ENCODE results near the gene MAP2K4.
"Not testable (repeated sequence)": the region's sequence is repeated elsewhere in the genome, so short reads cannot be mapped to it uniquely, and the experiment has no call there.

Gene MAP2K4

DNA sequence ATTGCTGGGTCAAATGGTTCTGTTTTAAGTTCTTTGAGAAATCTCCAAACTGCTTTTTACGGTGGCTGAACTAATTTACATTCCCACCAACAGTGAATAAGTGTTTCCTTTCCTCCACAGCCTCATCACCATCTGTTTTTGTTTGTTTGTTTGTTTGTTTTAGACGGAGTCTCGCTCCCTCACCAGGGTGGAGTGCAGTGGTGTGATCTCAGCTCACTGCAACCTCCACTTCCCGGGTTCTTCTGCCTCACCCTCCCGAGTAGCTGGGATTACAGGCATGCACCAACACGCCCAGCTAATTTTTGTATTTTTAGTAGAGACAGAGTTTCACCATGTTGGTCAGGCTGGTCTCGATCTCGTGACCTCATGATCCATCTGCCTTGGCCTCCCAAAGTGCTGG lies 141.5 kb downstream of the MAP2K4 start:
- DNase-seq (ENCODE audit: low read depth), result not testable (repeated sequence)

DNA sequence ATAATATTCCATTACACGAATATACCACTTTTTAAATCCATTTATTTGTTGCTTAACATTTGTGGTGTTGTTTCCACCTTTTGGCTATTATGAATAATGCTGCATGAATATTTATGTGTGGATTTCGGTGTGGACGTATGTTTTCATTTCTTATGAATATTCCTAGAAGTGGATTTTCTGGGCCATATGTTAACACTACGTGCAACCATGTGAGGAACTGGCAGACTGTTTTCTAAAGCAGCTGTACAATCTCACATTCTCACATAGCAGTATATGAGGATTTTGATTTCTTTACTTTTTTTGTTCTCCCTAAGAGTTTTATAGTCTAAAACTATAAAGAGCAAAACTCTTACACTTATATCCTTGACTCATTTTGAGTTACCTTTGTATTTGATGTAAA lies 143.4 kb downstream of the MAP2K4 start:
- no peak for DNase-seq (ENCODE audit: low read depth)

DNA sequence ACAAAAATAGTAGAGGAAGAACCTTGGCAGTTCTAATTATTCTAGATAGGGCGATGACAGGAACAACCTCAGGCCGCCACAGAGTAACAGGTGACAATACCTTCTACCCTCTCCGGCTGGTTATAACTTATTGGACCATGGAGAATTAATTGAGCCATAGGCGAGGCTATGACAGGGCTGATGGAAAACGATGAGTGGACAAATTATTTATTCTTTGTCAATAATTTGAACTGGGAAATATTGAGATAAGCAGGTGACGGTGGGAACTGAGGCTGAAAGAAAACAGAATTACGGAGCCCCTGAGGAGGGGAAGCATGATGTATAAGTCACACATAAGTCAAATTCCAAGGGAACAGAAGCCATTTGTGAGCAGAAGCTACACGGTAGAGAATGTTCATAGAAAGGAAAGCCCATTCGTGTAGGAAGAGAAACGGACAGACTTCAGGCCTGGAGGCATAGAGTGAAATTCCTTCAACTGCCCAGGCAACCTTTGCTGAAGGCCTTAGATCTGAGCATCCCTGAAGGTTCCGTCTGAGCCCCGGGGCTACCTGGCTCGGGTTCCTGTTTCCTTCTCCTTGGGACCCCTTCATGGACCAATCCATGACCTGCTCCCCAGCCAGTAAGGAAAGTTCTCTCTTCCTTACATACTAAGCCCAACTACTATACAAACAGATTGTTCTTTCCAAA lies 158.1 kb downstream of the MAP2K4 start:
- DNase-seq (ENCODE audit: low read depth), result no peak

DNA sequence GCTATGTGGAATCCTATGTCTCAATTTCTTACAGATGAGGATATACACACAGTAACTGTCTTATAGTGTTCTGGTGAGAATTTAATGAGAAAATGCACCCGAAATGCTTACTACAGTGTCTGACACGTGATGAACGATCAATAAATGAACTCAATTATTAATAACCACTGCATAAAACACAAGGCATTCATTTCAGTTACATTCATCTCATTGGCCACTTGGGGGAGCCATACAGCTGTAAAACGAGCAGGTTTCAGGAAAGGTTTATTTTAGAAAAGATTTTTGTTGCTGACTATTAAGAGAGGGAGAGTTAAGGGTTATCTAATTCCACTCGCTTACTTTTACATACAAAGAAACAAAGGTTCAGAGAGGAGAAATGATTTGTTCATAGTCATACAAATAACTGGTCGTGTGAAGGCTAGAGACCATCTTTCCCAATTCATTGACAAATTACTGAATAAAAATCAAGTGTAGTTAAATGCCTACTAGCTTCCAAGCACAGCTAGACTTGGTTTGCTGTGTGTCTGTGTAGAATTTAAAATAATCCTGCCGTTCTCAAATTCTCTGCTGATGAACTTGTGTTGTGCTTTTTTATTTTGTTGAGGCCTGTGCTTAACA lies 160.1 kb downstream of the MAP2K4 start:
- DNase-seq (ENCODE audit: low read depth), result peak; percentile 39

- DNase-seq (ENCODE audit: low read depth), result no peak
These were observed 167.0 kb downstream of the MAP2K4 start for GRCh38 chr17:12187658-12188057.

GRCh38 chr17:12193144-12193735 lies 172.6 kb downstream of the MAP2K4 start:
- DNase-seq (ENCODE audit: low read depth), result no peak

Measured in stromal cell of bone marrow (primary cell).